Breast epithelium (tissue), 4 donors: ENCODE results near the gene RPL28. TPM values are rescaled to one million over a fixed set of nuclear protein-coding genes. Genes with fewer than 3 reads are reported as not detected.

ENCODE experiments used
- DNase-seq, 2 donors: peaks; one replicate each; pipeline ENCODE4 v3.0.0-alpha.2; 2019; ENCODE audit warnings: low spot score in 2 of 2
- H3K27ac ChIP-seq, 2 donors: fragments of 200-600 bp; sonication (generic) in 1 of 2; one replicate each; pipeline ENCODE4 v1.5.1; 2016 to 2019; ENCODE audit warnings: mild to moderate bottlenecking in 1 of 2
- H3K27me3 ChIP-seq, 2 donors: fragments of 200-600 bp; sonication (generic) in 1 of 2; one replicate each; pipeline versions ENCODE4 v1.5.1 to v1.6.0; 2017 to 2019; ENCODE audit warnings: control low read depth in 1 of 2, mild to moderate bottlenecking in 1 of 2
- H3K36me3 ChIP-seq: fragments of 200-600 bp; one replicate; pipeline ENCODE4 v1.5.1; 2019
- H3K4me1 ChIP-seq, 2 donors: fragments of 200-600 bp; sonication (generic); one replicate each; pipeline ENCODE4 v1.5.1; 2016 to 2019; ENCODE audit warnings: control low read depth in 1 of 2
- H3K4me3 ChIP-seq, 3 donors: fragments of 200-600 bp; sonication (generic); 1 replicate in 2 of 3; 2 replicates in 1 of 3; pipeline ENCODE4 v1.5.1; 2016 to 2019; ENCODE audit warnings: mild to moderate bottlenecking in 3 of 3, moderate library complexity in 2 of 3
- H3K9me3 ChIP-seq, 2 donors: fragments of 200-600 bp; sonication (generic) in 1 of 2; one replicate each; pipeline ENCODE4 v1.5.1; 2016 to 2019; ENCODE audit warnings: control low read depth in 1 of 2
- CTCF ChIP-seq, 3 donors: fragments of 450-650 bp; IDR thresholded peaks; one replicate each; pipeline ENCODE4 v1.5.1; 2016 to 2017; ENCODE audit warnings: antibody characterized with exemption in 3 of 3, mild to moderate bottlenecking in 3 of 3, moderate library complexity in 3 of 3
- POLR2A ChIP-seq: fragments of 450-650 bp; IDR thresholded peaks from one replicate; pipeline ENCODE4 v1.6.1; 2016; ENCODE audit warnings: antibody characterized with exemption, mild to moderate bottlenecking, moderate library complexity
- POLR2AphosphoS5 ChIP-seq, 3 donors: sonication (generic); formaldehyde crosslinking; IDR thresholded peaks; one replicate each; pipeline ENCODE4 v1.6.1; 2017; ENCODE audit warnings: antibody characterized with exemption in 3 of 3
- intact Hi-C: fragments of 100-400 bp; cut with DNase I; formaldehyde crosslinking; loops from one replicate; pipeline ENCODE4 v1.15.1; 2023; ENCODE audit warnings: low total_unique reads
- total RNA-seq, 3 donors: library from RNA; depleted of rRNA; stranded (reverse); fragments of >200 nt; gene quantifications; one replicate each; pipeline ENCODE4 v1.1.0, GENCODE V29; 2016

Gene RPL28
- total RNA-seq, 3 donors from 2014 or later, result 462 to 673 (median 471) TPM

GRCh38 chr19:55424518-55424917 is 38.8 kb downstream of the RPL28 start:
- no peak for DNase-seq
- Histone ChIP-seq H3K9me3 (no peaks in the 10 kb centered on the region), H3K4me3 (no peak overlapping the region), H3K4me1 (no peaks in the 10 kb centered on the region), H3K27me3 (peaks cover 0 to 18% of the 10 kb centered on the region in 2 donors), H3K27ac (no peak overlapping the region), H3K36me3 (no peaks in the 10 kb centered on the region)
- intact Hi-C loops, result no loop called here
- TF ChIP-seq POLR2AphosphoS5 (IDR thresholded peaks at IDR 0.05), result no peak

GRCh38 chr19:55426042-55426441 is 40.3 kb downstream of the RPL28 start:
- Histone ChIP-seq H3K27ac (no peak overlapping the region), H3K27me3 (peaks cover 0 to 28% of the 10 kb centered on the region in 2 donors)

GRCh38 chr19:55431183-55431582 is 45.5 kb downstream of the RPL28 start:
- intact Hi-C loops, result no loop called here
- H3K36me3 ChIP-seq, result no peaks in the 10 kb centered on the region
- H3K27me3 ChIP-seq, result peaks cover 0 to 55% of the 10 kb centered on the region in 2 donors
- TF ChIP-seq POLR2AphosphoS5 (IDR thresholded peaks at IDR 0.05) (no peak), POLR2A (no peak), CTCF (IDR thresholded peaks at IDR 0.05) (no peak)
- H3K4me1 ChIP-seq, result no peaks in the 10 kb centered on the region
- no peak overlapping the region for H3K27ac ChIP-seq
- no peak overlapping the region for H3K4me3 ChIP-seq
- H3K9me3 ChIP-seq, result no peaks in the 10 kb centered on the region
- no peak for DNase-seq

More at GRCh38 chr19:55426042-55426441, 40.3 kb downstream of the RPL28 start:
- Histone ChIP-seq H3K4me3 (no peak overlapping the region), H3K4me1 (no peaks in the 10 kb centered on the region), H3K36me3 (no peaks in the 10 kb centered on the region), H3K9me3 (no peaks in the 10 kb centered on the region)
- no peak for DNase-seq
- TF ChIP-seq POLR2A (no peak), CTCF (IDR thresholded peaks at IDR 0.05) (no peak), POLR2AphosphoS5 (IDR thresholded peaks at IDR 0.05) (no peak)
- intact Hi-C loops, result no loop called here

GRCh38 chr19:55432241-55432959 is 46.7 kb downstream of the RPL28 start:
- Histone ChIP-seq H3K27ac (no peak overlapping the region), H3K4me3 (no peak overlapping the region), H3K36me3 (no peaks in the 10 kb centered on the region), H3K9me3 (no peaks in the 10 kb centered on the region), H3K27me3 (peaks cover 0 to 65% of the 10 kb centered on the region in 2 donors), H3K4me1 (no peaks in the 10 kb centered on the region)
- TF ChIP-seq POLR2AphosphoS5 (IDR thresholded peaks at IDR 0.05), result no peak
- TF ChIP-seq CTCF (IDR thresholded peaks at IDR 0.05), result no peak
- no peak for TF ChIP-seq POLR2A
- no peak for DNase-seq
- intact Hi-C loops, result no loop called here

- H3K4me3 ChIP-seq, result no peak overlapping the region
Observed at GRCh38 chr19:55433292-55433691, 47.6 kb downstream of the RPL28 start.

More at GRCh38 chr19:55433292-55433691, 47.6 kb downstream of the RPL28 start:
- no peak for TF ChIP-seq POLR2AphosphoS5 (IDR thresholded peaks at IDR 0.05)
- TF ChIP-seq POLR2A, result no peak
- no peak for TF ChIP-seq CTCF (IDR thresholded peaks at IDR 0.05)
- Histone ChIP-seq H3K27ac (no peak overlapping the region), H3K4me1 (no peaks in the 10 kb centered on the region), H3K36me3 (no peaks in the 10 kb centered on the region), H3K27me3 (peaks cover 0 to 74% of the 10 kb centered on the region in 2 donors), H3K9me3 (no peaks in the 10 kb centered on the region)
- intact Hi-C loops, result no loop called here
- no peak for DNase-seq
